Measurements from ENCODE around the gene CACNA2D2. TPM values are rescaled to one million over a fixed set of nuclear protein-coding genes. Genes with fewer than 3 reads are reported as not detected.

The CACNA2D2 gene
- total RNA-seq, 1 donor, result not detected

DNA sequence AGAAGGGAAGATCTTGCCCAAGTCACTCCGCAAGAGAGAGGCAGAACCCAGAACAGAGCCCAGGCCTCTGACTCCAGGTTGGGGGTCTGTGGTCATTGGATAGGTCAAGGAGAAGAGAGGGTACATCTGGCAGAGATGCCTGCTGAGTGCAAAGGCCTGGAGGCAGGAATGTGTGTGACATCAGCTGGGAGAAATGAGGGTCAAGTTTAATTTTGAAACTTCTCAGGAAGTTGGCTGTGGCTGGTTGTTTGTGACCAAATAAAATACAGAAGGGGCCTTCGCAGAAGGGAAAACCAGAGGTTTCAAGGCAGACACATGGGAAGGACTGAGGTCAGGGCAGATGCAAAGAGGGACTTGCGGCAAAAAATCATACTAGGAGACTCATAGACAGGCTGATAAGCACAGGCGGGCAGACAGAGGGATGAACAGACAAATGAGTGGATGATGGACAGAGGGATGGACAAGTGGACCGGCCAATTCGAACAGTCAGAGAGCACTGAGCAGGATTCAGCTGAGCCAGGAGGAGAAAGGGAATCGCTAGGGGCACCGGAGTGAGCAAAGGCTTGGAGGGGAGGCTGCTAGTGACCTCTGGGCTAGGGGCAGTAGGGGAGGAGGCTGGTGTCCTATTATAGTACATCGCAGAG, 28.8 kb upstream of the CACNA2D2 start:
- H3K4me2 ChIP-seq (ENCODE audit: insufficient read depth, low read length), result no peak overlapping the region
- no peak overlapping the region for H2AFZ ChIP-seq (ENCODE audit: low read length)
- no peaks in the 10 kb centered on the region for H3K9me3 ChIP-seq (ENCODE audit: low read depth, low read length)
- no peaks in the 10 kb centered on the region for H4K20me1 ChIP-seq (ENCODE audit: insufficient read depth, low read length)
- peaks cover 31% of the 10 kb centered on the region for H3K27me3 ChIP-seq (ENCODE audit: insufficient read depth, low read length)
- H3K27ac ChIP-seq (ENCODE audit: low read depth, low read length), result no peak overlapping the region
- no peak overlapping the region for H3K4me3 ChIP-seq (ENCODE audit: insufficient read depth, low read length)
- H3K36me3 ChIP-seq (ENCODE audit: insufficient read depth, low read length), result no peaks in the 10 kb centered on the region
- H3K79me2 ChIP-seq (ENCODE audit: insufficient read depth, low read length), result no peaks in the 10 kb centered on the region
- TF ChIP-seq, protein P1, sequence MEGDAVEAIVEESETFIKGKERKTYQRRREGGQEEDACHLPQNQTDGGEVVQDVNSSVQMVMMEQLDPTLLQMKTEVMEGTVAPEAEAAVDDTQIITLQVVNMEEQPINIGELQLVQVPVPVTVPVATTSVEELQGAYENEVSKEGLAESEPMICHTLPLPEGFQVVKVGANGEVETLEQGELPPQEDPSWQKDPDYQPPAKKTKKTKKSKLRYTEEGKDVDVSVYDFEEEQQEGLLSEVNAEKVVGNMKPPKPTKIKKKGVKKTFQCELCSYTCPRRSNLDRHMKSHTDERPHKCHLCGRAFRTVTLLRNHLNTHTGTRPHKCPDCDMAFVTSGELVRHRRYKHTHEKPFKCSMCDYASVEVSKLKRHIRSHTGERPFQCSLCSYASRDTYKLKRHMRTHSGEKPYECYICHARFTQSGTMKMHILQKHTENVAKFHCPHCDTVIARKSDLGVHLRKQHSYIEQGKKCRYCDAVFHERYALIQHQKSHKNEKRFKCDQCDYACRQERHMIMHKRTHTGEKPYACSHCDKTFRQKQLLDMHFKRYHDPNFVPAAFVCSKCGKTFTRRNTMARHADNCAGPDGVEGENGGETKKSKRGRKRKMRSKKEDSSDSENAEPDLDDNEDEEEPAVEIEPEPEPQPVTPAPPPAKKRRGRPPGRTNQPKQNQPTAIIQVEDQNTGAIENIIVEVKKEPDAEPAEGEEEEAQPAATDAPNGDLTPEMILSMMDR (IDR thresholded peaks at IDR 0.05; ENCODE audit: extremely low read depth, low read depth, low read length), result peak; percentile 17
- no peaks in the 10 kb centered on the region for H3K4me1 ChIP-seq (ENCODE audit: insufficient read depth, low read length)
- no peak for DNase-seq (ENCODE audit: insufficient read length, low spot score, missing footprints)

DNA sequence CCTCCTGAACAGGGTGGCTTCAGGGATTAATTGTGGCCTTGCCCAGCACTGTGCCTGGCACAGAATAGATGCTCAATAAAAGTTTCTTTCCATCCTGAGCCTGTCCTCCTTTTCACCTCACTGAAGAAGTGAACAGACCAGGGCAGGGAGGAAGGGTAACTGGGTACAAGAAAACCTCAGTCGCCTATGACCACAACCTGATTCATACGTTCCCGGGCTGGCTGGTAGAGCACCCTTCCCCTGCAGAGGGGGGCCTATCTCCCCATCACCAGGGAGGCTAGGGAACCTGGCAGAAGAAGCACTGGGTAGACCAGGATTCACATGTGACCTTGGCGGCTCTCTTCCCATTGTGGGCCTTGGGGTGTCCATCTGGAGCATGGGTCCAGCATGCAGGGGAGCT, 27.8 kb upstream of the CACNA2D2 start:
- Histone ChIP-seq H3K9me3 (ENCODE audit: low read depth, low read length) (no peaks in the 10 kb centered on the region), H4K20me1 (ENCODE audit: insufficient read depth, low read length) (no peaks in the 10 kb centered on the region), H3K4me2 (ENCODE audit: insufficient read depth, low read length) (no peak overlapping the region), H3K4me1 (ENCODE audit: insufficient read depth, low read length) (no peaks in the 10 kb centered on the region), H3K27me3 (ENCODE audit: insufficient read depth, low read length) (peaks cover 30% of the 10 kb centered on the region), H3K4me3 (ENCODE audit: insufficient read depth, low read length) (no peak overlapping the region), H3K27ac (ENCODE audit: low read depth, low read length) (no peak overlapping the region), H3K79me2 (ENCODE audit: insufficient read depth, low read length) (no peaks in the 10 kb centered on the region), H2AFZ (ENCODE audit: low read length) (no peak overlapping the region), H3K36me3 (ENCODE audit: insufficient read depth, low read length) (no peaks in the 10 kb centered on the region)
- no peak for DNase-seq (ENCODE audit: insufficient read length, low spot score, missing footprints)
- TF ChIP-seq, protein P1 (IDR thresholded peaks at IDR 0.05; ENCODE audit: extremely low read depth, low read depth, low read length), result no peak

DNA sequence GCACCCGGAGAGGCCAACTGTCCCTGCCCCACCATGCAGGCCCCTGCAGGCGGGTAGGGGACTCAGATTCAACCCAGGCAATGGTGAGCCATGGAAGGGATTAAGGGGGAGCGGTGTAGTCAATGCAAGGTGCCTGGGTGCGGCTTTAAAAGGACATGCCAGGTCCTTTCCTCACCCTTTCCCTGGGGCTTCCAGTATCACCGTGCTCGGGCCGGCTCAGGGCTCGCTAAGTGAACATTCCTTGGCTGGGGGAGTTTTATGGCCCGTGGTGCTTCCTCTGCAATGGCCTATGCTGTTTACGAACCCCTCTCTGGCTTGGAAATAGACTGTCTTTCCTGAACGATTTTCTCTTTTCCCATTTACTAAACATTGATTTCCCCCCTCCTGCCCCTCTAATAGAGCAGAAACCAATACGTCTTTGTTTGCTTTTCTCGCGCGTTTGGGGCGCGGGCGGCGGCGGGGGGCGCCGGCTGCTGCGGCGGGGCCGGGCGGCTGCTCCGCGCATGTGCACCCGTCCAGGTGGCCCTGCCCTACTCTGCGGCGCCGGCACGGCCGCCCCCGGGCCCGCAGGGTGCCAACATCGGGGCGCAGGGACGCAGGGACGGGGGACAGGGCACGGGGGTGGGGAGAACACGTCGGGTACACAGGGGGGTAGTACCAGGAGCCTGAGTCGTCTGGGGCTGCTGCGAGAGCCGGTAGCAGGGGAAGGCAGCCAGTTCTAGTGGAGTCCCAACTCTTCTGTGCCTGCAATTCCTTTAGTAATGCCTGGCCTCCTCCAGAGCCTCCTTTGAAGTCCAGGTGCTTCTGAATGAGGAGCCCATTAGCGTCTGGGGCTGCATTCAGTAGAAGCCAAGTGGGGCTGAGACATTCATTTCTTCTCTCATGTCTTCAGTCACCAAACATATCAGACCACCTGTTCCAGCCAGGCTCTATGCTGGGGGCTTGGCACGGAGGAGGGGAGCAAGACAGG, 26.9 kb upstream of the CACNA2D2 start:
- Histone ChIP-seq H3K4me2 (ENCODE audit: insufficient read depth, low read length) (no peak overlapping the region), H3K9me3 (ENCODE audit: low read depth, low read length) (no peaks in the 10 kb centered on the region), H3K79me2 (ENCODE audit: insufficient read depth, low read length) (no peaks in the 10 kb centered on the region), H3K36me3 (ENCODE audit: insufficient read depth, low read length) (no peaks in the 10 kb centered on the region), H3K4me3 (ENCODE audit: insufficient read depth, low read length) (no peak overlapping the region), H3K4me1 (ENCODE audit: insufficient read depth, low read length) (no peaks in the 10 kb centered on the region), H4K20me1 (ENCODE audit: insufficient read depth, low read length) (no peaks in the 10 kb centered on the region), H3K27ac (ENCODE audit: low read depth, low read length) (no peak overlapping the region), H2AFZ (ENCODE audit: low read length) (no peak overlapping the region), H3K27me3 (ENCODE audit: insufficient read depth, low read length) (peaks cover 27% of the 10 kb centered on the region)
- no peak for DNase-seq (ENCODE audit: insufficient read length, low spot score, missing footprints)
- TF ChIP-seq, protein P1 (IDR thresholded peaks at IDR 0.05; ENCODE audit: extremely low read depth, low read depth, low read length), result no peak

DNA sequence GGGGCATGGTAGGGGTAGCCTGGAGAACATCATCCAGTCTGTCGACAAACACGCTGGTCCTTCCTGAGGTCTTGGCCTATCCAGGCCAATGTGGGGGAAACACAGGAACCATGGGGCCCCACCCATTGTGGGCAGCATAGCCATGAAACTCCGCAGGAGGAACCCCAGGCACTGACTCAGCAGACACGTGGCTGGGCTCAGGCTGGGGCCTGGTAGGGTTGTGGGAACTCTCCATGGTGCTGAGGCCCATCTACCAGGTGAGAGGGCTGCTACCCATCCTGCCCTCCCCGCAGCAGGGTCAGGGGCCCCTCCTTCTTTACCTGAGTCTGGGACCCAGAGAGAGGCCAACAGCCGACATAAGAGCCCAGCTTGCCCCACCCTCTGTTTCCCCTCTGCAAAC, 22.6 kb upstream of the CACNA2D2 start:
- TF ChIP-seq, protein P1 (IDR thresholded peaks at IDR 0.05; ENCODE audit: extremely low read depth, low read depth, low read length), result no peak
- peaks cover 26% of the 10 kb centered on the region for H3K27me3 ChIP-seq (ENCODE audit: insufficient read depth, low read length)

More for the DNA sequence above, 22.6 kb upstream of the CACNA2D2 start:
- H2AFZ ChIP-seq (ENCODE audit: low read length), result no peak overlapping the region
- no peak overlapping the region for H3K4me2 ChIP-seq (ENCODE audit: insufficient read depth, low read length)
- H3K27ac ChIP-seq (ENCODE audit: low read depth, low read length), result no peak overlapping the region
- no peaks in the 10 kb centered on the region for H4K20me1 ChIP-seq (ENCODE audit: insufficient read depth, low read length)
- DNase-seq (ENCODE audit: insufficient read length, low spot score, missing footprints), result peak; percentile 98
- no peaks in the 10 kb centered on the region for H3K79me2 ChIP-seq (ENCODE audit: insufficient read depth, low read length)
- no peaks in the 10 kb centered on the region for H3K4me1 ChIP-seq (ENCODE audit: insufficient read depth, low read length)
- no peaks in the 10 kb centered on the region for H3K9me3 ChIP-seq (ENCODE audit: low read depth, low read length)
- no peak overlapping the region for H3K4me3 ChIP-seq (ENCODE audit: insufficient read depth, low read length)
- H3K36me3 ChIP-seq (ENCODE audit: insufficient read depth, low read length), result no peaks in the 10 kb centered on the region
